IPS-20b (cell line): ENCODE measurements around the gene COX14.
"Not testable (repeated sequence)": the region's sequence is repeated elsewhere in the genome, so short reads cannot be mapped to it uniquely, and the experiment has no call there.

Experiments
- H3K27ac ChIP-seq: one replicate; pipeline ENCODE4 v1.5.1; 2013; ENCODE audit warnings: low read length
- H3K27me3 ChIP-seq: 2 replicates; pipeline ENCODE4 v1.6.1; 2013; ENCODE audit warnings: mild to moderate bottlenecking, low read length, inconsistent platforms; ENCODE audit not compliant: insufficient read depth
- H3K36me3 ChIP-seq: 2 replicates; pipeline ENCODE4 v1.6.1; 2013; ENCODE audit warnings: low read depth, mild to moderate bottlenecking, inconsistent platforms, low read length, moderate library complexity; ENCODE audit not compliant: insufficient read depth
- H3K4me1 ChIP-seq: 2 replicates; pipeline ENCODE4 v1.6.1; 2013; ENCODE audit warnings: mild to moderate bottlenecking, control low read depth, inconsistent platforms, low read length, moderate library complexity; ENCODE audit not compliant: insufficient read depth
- H3K4me3 ChIP-seq: 2 replicates; pipeline ENCODE4 v1.5.1; 2013; ENCODE audit warnings: mild to moderate bottlenecking, low read length, inconsistent platforms
- H3K9ac ChIP-seq: 2 replicates; pipeline ENCODE4 v1.6.1; 2013; ENCODE audit warnings: low read depth, mild to moderate bottlenecking, inconsistent platforms, low read length, moderate library complexity
- H3K9me3 ChIP-seq: 2 replicates; pipeline ENCODE4 v1.6.1; 2013; ENCODE audit warnings: mild to moderate bottlenecking, low read depth, low read length, inconsistent platforms; ENCODE audit not compliant: insufficient read depth

Gene COX14

DNA sequence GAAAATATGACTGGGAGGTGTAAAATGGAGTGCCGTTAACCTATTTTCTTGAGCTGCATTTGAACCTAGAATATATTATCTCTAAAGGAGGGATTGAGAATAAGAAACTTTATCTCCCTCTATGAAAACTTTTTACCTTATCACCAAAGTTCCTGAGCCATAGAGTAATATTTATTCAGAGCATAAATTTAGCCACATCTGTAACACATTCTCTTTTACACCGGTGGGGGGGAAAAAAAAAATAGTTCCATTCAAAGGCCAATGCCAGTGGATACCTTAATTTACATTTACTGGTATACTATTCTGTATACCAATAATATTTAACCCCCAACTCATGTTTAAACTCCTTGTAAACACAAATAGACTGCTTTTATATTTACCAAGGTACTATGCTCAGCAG is 33.4 kb downstream of the COX14 start:
- Histone ChIP-seq H3K27me3 (no peaks in the 10 kb centered on the region), H3K4me3 (no peak overlapping the region), H3K9ac (no peak overlapping the region), H3K36me3 (peaks cover 30% of the 10 kb centered on the region), H3K4me1 (no peaks in the 10 kb centered on the region), H3K9me3 (no peaks in the 10 kb centered on the region), H3K27ac (no peak overlapping the region)

DNA sequence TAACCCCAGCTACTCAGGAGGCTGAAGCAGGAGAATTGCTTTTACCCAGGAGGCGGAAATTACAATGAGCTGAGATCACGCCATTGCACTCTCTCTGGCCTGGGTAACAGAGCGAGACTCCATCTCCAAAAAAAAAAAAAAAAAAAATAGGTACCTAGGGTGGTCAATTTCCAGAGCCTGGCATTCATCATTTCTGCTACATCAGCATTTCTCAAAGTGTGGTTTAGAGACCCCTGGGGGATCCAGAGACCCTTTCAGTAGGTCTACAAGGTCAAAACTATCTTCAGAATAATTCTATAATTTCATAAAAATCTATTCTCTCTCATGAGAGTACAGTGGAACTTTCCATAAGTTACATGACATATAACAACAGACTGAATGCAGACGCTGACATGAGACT is 35.2 kb downstream of the COX14 start:
- H3K9me3 ChIP-seq, result no peaks in the 10 kb centered on the region
- no peak overlapping the region for H3K4me3 ChIP-seq
- no peaks in the 10 kb centered on the region for H3K27me3 ChIP-seq
- H3K4me1 ChIP-seq, result no peaks in the 10 kb centered on the region
- H3K9ac ChIP-seq, result no peak overlapping the region
- peaks cover 12% of the 10 kb centered on the region for H3K36me3 ChIP-seq
- no peak overlapping the region for H3K27ac ChIP-seq

- not testable (repeated sequence) for H3K27ac ChIP-seq, H3K4me3 ChIP-seq
These were observed 36.0 kb downstream of the COX14 start for GRCh38 chr12:50148011-50148410.

DNA sequence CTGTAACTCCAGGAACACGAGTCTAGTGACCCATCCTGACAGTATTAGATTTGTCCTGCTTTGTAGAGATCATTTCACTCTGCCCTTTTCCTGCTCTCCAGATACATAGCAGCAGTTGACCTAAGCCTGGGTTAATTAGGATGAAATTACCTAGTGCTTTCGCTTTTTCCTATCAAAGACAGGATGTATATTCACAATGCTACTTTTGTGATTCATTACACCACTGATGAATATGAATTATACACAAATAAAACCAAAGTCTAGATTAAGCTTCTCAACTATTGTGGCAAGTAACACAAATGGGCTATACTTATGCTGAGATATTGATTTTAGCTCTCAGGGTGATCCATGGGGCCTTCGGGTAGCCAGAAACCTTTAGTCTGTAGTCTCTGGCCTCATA is 37.3 kb downstream of the COX14 start:
- Histone ChIP-seq H3K4me3 (no peak overlapping the region), H3K4me1 (no peaks in the 10 kb centered on the region), H3K9ac (no peak overlapping the region), H3K27me3 (no peaks in the 10 kb centered on the region), H3K9me3 (no peaks in the 10 kb centered on the region), H3K27ac (no peak overlapping the region), H3K36me3 (no peaks in the 10 kb centered on the region)

More at GRCh38 chr12:50148011-50148410, 36.0 kb downstream of the COX14 start:
- H3K9me3 ChIP-seq, H3K4me1 ChIP-seq, H3K9ac ChIP-seq, H3K36me3 ChIP-seq, H3K27me3 ChIP-seq: not testable (repeated sequence)

DNA sequence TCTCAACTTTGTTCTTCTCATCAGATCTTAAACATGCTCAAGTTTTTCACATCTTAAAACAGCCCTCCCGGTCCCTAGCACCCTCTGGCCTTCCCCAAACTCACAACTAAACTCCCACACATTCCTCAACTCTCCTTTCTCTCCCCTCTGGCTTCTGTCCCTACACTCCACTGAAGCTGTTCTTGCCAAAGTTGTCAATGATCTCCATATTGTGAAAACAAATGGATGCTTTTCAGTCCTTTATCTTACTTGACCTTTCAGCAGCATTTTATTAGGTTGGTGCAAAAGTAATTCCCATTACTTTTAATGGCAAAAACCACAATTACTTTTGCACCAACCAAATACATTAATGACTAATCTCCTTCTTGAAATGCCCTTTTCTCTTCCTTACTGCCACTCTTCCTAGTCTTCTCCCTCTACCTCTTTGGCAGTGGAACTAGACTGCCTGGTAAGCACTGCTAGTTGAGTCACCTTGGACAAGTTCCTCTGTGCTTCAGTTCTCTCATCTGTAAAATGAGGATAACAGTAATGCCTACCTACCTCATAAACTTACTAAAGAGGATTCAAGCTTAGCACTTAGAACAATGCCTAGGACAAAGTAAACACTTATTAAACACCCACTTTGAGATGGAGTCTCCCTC is 39.1 kb downstream of the COX14 start:
- no peaks in the 10 kb centered on the region for H3K27me3 ChIP-seq
- H3K9ac ChIP-seq, result no peak overlapping the region
- no peaks in the 10 kb centered on the region for H3K9me3 ChIP-seq
- H3K27ac ChIP-seq, result no peak overlapping the region
- H3K4me3 ChIP-seq, result no peak overlapping the region
- H3K36me3 ChIP-seq, result no peaks in the 10 kb centered on the region
- no peaks in the 10 kb centered on the region for H3K4me1 ChIP-seq

- H3K4me1 ChIP-seq, H3K9ac ChIP-seq, H3K9me3 ChIP-seq, H3K27me3 ChIP-seq, H3K36me3 ChIP-seq, H3K4me3 ChIP-seq, H3K27ac ChIP-seq: not testable (repeated sequence)
These were observed 42.9 kb downstream of the COX14 start for GRCh38 chr12:50154947-50155346.

DNA sequence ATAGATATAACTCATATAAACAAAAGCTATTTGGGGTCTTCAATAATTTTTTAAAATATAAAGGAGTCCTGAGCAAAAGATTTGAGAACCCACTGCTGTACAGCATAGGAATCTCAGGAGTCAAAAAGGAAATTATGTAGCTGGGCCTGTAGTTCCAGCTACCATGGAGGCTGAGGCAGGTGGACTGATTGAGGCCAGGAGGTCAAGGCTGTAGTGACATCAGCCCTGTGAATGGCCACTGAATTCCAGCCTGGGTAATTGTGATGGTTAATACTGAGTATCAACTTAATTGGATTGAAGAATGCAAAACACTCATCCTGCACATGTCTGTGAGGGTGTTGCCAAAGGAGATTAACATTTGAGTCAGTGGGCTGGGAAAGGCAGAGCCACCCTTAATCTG is 44.6 kb downstream of the COX14 start:
- Histone ChIP-seq H3K36me3 (no peaks in the 10 kb centered on the region), H3K9me3 (no peaks in the 10 kb centered on the region), H3K4me3 (no peak overlapping the region), H3K4me1 (no peaks in the 10 kb centered on the region), H3K27me3 (no peaks in the 10 kb centered on the region), H3K27ac (no peak overlapping the region), H3K9ac (no peak overlapping the region)

DNA sequence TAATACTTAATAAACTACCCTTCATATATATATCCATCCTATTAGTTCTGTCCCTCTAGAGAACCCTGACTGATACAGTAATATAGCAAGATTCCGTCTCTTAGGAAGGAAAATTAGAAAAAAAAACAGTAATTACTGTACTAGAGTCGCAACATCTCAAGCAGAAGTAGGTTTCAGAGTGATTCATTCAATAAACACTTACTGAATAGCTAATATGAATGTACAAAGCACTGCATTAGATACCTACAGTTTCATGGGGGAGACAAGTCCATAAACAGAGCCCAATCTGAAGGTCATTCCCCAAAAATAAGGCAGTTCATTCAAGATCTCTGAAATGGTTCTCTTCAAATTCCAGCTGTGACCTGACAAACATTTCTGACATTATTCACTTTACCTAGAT is 45.2 kb downstream of the COX14 start:
- Histone ChIP-seq H3K9me3 (no peaks in the 10 kb centered on the region), H3K27ac (no peak overlapping the region), H3K4me1 (no peaks in the 10 kb centered on the region), H3K4me3 (no peak overlapping the region), H3K9ac (no peak overlapping the region), H3K36me3 (no peaks in the 10 kb centered on the region), H3K27me3 (no peaks in the 10 kb centered on the region)

DNA sequence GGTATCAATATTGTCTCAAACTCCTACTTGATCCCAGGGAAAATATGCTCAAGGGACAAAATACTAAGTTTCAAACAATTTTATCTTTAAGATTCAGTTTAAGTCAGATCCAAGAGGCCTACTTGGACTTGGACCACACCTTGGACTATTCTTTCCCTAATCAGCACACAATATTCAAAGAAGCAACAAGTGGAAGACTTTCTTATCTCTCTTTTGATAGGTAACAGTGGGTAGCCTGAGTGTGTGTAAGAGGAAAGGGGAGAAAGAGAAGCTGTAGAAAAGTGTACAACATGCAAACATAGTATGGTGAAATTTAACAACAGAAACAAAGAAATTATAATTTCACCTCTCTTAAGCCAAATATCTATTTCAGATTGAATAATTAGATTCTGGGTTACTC is 48.6 kb downstream of the COX14 start:
- no peak overlapping the region for H3K4me3 ChIP-seq
- no peak overlapping the region for H3K9ac ChIP-seq
- H3K9me3 ChIP-seq, result no peaks in the 10 kb centered on the region
- peaks cover 4% of the 10 kb centered on the region for H3K4me1 ChIP-seq
- H3K36me3 ChIP-seq, result no peaks in the 10 kb centered on the region
- no peaks in the 10 kb centered on the region for H3K27me3 ChIP-seq
- no peak overlapping the region for H3K27ac ChIP-seq

DNA sequence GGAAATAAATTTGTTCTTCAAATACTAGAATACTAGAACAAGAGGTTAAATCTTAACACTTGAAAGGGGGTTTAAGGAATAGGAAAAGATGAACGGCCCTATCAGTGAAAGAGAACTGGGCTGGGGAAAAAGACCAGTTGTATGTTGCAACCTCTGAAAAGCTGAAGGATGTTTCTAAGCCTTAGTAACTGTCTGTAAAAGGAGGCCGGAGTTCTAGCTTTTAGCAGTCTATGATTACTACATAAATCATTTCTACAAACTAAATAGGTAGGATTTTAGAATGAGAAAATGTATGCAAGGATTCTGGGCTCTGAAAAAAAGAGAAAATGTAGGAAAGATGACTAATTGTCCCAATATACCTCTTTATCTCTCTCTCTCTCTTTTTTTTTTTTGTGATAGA is 50.2 kb downstream of the COX14 start:
- Histone ChIP-seq H3K27ac (no peak overlapping the region), H3K27me3 (no peaks in the 10 kb centered on the region), H3K4me3 (no peak overlapping the region), H3K4me1 (peaks cover 4% of the 10 kb centered on the region), H3K36me3 (no peaks in the 10 kb centered on the region), H3K9me3 (no peaks in the 10 kb centered on the region), H3K9ac (no peak overlapping the region)

DNA sequence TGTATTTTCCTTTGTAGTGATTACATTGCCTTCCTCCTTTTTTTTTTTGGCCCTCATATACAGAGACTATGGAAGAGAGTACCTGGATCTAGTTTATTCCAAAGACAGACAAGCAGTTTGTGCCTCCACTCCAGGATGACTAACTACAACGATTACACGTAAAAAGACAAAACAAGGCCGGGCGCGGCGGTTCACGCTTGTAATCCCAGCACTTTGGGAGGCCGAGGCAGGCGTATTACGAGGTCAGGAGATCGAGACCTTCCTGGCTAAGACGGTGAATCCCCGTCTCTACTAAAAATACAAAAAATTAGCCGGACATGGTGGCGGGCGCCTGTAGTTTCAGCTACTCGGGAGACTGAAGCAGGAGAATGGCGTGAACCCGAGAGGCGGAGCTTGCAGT is 52.9 kb downstream of the COX14 start:
- no peaks in the 10 kb centered on the region for H3K36me3 ChIP-seq
- H3K27me3 ChIP-seq, result no peaks in the 10 kb centered on the region
- no peak overlapping the region for H3K9ac ChIP-seq
- no peak overlapping the region for H3K4me3 ChIP-seq
- peaks cover 4% of the 10 kb centered on the region for H3K9me3 ChIP-seq
- no peak overlapping the region for H3K27ac ChIP-seq
- peaks cover 4% of the 10 kb centered on the region for H3K4me1 ChIP-seq

DNA sequence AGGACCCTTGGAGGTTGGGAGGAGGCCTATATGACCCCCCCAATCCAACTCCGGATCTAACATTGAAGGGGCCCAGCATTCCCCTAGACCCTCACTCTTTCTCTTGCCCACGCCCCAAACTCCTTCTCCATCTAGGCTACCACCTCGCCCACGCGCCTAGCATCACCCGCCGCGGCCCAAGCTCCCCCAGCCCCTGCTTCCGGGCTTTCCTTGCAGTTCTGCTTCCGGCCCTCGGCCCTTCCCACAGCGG is 54.7 kb downstream of the COX14 start:
- H3K9me3 ChIP-seq, result peaks cover 7% of the 10 kb centered on the region
- H3K4me3 ChIP-seq, result peak overlapping the region; percentile 100
- peak overlapping the region; percentile 54 for H3K27ac ChIP-seq
- peak overlapping the region; percentile 99; the same call in 1 of the 2 replicates for H3K9ac ChIP-seq
- H3K4me1 ChIP-seq, result peaks cover 4% of the 10 kb centered on the region
- H3K27me3 ChIP-seq, result no peaks in the 10 kb centered on the region
- no peaks in the 10 kb centered on the region for H3K36me3 ChIP-seq
